C4-2B (cell line): ENCODE measurements around the gene MET.

ENCODE experiments used
- ZFX ChIP-seq: fragments of 450-650 bp; IDR thresholded peaks from 2 replicates; pipeline ENCODE4 v1.6.1; 2017
- TF ChIP-seq, protein P1 (sequence below): fragments of 450-650 bp; conservative IDR thresholded peaks from 2 replicates; pipeline ENCODE4 v1.5.1; 2017; ENCODE audit warnings: mild to moderate bottlenecking

DNA sequence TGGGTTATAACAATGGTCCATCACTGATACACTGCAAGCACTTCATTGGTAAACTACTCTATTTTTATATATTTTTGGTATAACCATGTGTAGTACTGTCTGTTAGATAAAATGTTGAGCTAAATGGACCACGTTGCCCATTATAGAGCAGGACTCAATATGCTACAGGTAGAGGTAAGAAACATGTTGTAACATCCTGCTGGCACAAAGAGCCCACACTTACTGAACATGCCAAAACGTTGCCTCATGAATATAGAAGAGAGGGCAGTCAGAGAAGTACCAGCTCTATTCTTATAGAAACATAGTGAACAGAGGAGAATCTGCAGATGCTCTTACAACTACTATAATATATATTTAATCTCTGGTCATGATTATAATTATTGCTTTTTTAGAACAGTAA, 18.4 kb upstream of the MET start:
- TF ChIP-seq, protein P1, sequence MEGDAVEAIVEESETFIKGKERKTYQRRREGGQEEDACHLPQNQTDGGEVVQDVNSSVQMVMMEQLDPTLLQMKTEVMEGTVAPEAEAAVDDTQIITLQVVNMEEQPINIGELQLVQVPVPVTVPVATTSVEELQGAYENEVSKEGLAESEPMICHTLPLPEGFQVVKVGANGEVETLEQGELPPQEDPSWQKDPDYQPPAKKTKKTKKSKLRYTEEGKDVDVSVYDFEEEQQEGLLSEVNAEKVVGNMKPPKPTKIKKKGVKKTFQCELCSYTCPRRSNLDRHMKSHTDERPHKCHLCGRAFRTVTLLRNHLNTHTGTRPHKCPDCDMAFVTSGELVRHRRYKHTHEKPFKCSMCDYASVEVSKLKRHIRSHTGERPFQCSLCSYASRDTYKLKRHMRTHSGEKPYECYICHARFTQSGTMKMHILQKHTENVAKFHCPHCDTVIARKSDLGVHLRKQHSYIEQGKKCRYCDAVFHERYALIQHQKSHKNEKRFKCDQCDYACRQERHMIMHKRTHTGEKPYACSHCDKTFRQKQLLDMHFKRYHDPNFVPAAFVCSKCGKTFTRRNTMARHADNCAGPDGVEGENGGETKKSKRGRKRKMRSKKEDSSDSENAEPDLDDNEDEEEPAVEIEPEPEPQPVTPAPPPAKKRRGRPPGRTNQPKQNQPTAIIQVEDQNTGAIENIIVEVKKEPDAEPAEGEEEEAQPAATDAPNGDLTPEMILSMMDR, result no peak
- TF ChIP-seq ZFX, result no peak
